Stromal cell of bone marrow (primary cell): Measurements from ENCODE around the gene PKP2.

Experiments
- DNase-seq: peaks from one replicate; pipeline ENCODE4 v3.0.0-alpha.2; 2012; ENCODE audit warnings: low read depth

PKP2 gene

GRCh38 chr12:32896432-32897280 lies at the start of gene PKP2:
TSS of gene PKP2 (minus strand) at chr12:32896777. CDS start at chr12:32896731, 46 bp downstream.
- DNase-seq, result no peak

DNA sequence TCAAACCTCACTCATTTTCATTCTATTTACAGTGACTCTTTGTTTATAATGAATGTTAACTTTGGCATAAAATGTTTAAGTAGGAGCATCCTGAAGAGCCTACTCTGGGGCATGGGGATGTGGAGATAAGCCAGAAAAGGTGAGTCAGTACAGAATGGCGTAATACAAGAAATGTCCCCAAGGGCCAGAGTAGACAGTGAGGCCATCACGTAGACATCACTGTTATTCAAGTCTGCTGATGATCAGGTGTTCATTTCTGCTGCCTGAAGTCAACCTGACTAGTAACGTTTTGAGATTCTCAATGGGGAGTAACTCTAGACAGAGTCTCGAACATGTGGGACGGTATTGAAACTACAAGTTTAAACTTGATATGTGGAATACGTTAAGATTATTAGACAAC lies 47.6 kb upstream of the PKP2 start:
- DNase-seq, result no peak

GRCh38 chr12:32939801-32940200 lies 43.2 kb upstream of the PKP2 start:
- DNase-seq, result no peak

- no peak for DNase-seq
These were observed 30.4 kb upstream of the PKP2 start for GRCh38 chr12:32926963-32927362.

- no peak for DNase-seq
These were observed 29.8 kb upstream of the PKP2 start for GRCh38 chr12:32926356-32926755.

DNA sequence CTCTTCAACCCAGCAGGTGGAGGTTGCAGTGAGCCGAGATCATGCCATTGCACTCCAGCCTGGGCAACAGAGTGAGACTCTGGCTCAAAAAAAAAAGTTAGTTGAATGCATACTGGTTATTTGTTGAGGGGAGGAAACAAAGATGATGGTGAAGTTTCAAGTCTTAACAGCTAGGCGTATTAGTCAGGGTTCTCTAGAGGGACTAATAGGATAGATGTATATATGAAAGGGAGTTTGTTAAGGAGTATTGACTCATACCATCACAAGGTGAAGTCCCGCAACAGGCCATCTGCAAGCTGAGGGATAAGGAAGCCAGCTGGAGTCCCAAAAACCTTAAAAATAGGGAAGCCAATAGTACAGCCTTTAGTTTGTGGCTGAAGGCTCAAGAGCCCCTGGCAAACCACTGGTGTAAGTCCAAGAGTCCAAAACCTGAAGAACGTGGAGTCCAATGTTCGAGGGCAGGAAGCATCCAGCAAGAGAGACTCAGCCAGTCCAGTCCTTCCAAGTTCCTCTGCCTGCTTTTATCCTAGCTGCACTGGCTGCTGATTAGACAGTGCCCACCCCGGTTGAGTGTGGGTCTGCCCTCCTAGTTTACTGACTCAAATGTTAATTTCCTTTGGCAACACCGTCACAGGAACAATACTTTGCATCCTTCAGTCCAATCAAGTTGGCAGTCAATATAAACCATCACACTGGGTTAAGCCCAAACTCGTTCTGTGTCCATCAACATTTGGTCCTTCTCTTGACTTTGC lies 26.1 kb upstream of the PKP2 start:
- DNase-seq, result no peak

DNA sequence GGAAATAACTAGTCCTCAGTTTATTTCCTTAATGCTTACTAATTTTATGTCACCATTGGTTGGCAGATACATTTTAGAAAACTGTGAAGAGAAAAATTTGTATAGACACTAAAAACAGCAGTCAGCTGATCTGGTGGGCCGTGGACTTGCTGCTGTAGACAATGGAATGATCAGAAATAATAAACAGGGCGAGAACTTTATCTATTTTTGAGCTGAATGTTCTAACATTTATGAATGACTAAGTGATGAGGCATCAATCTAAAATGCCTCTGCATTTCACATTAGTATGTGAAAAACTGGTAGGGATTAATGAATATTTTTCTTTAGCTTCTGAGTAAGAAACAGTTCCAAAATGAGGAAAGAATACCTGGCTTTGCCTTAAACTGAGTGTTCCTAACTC lies 24.8 kb upstream of the PKP2 start:
- no peak for DNase-seq

DNA sequence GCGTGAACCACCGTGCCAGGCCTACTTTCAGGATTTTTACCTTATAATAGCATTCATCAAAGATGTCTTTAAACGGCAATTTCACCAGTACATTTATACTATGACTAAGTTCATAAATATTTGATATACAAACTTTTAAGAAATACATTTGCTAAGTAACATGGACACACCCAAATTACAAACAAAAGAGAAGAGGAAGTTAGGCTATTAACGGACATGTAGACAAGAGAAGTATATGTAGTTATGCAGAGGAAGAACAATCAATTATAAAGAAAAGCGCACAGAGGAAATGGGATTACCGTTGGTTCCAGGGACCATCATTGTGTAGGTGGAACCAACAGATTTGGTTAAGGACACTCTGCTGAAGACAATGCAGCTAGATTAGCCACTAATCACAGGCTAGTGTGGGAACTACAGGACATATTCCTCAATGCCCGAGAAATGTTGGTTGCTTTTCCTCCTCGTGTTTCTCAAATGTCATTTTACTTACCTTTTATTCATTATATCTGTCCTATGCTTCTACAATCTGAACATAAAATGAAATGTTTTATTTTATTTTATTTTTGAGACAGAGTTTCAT lies 24.0 kb upstream of the PKP2 start:
- DNase-seq, result no peak

- no peak for DNase-seq
These were observed 22.6 kb upstream of the PKP2 start for GRCh38 chr12:32918890-32919801.

- peak; percentile 7 for DNase-seq
These were observed 20.6 kb upstream of the PKP2 start for GRCh38 chr12:32917094-32917611.

DNA sequence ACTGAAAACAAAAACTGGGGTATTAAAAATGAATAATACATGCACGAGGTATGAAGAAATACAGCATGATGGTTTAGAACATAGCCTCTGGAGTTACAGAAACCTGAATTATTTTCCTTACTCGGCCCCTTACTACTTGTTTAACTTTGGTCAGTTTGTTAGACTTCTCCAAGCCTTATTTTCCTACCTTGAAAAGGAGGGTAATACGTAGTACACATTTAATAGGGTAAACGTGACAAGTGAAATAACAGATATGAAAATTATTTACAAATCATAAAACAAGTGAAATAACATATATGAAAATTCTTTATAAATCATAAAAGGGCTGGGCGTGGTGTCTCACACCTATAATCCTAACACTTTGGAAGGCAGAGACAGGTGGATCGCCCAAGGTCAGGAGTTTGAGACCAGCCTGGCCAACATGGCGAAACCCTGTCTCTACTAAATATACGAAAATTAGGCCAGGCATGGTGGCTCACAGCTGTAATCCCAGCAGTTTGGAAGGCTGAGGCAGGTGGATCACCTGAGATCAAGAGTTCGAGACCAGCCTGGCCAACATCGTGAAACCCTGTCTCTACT lies 11.4 kb upstream of the PKP2 start:
- no peak for DNase-seq

DNA sequence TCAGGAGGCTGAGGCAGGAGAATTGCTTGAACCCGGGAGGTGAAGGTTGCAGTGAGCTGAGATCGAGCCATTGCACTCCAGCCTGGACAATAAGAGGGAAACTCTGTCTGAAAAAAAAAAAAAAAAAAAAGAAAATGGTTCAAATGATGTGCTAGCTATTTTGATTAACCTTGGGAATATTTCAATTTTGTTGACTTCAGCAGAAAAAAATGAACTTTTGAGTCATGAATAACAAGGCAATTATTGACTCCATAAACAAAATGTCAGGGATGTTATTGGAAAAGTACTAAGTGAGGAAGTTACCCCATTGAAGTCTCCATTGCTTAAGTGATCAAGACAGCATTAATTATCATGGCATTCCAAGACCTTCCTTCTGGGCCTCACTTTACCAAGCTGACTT lies 10.6 kb upstream of the PKP2 start:
- DNase-seq, result no peak

GRCh38 chr12:32906399-32907165 lies 10.0 kb upstream of the PKP2 start:
- no peak for DNase-seq

DNA sequence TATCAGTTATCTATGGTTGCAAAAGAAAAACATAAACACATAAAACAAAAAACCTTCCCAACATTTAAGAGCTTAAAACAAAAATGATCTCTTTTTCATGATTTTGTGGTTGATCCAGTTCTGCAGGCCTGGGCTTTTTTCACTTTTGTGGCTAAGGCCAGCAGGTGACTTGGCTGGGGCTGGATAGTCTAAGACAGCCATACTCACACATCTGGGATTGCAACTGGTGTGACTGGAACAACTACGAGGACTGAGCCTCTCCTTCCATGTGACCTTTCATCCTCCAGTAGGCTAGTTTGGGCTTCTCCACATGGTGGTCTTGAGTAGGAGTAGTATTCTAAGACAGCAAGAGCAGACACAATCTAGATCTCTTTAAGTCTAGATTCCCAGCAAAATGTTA lies 7.2 kb upstream of the PKP2 start:
- DNase-seq, result no peak

DNA sequence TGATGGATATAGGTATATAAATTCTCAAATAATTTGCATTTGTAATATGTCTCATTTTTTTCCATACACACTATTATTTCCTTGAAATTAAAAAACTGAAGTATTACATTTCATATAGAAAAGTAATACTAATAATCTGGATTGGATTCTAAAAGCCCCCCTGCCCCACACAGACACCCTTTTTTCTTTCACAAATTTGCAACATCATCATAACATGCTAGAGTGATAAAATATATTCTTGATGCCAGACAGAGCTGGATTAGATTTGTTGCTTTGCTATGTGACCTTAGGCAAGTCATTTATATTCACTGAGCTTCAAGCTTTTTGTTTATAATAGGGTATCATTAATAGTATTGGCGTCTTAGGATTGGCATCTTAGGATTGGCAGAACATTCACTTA lies 6.7 kb upstream of the PKP2 start:
- DNase-seq, result no peak

GRCh38 chr12:32902287-32902997 lies 5.9 kb upstream of the PKP2 start:
- no peak for DNase-seq

- no peak for DNase-seq
These were observed 5.0 kb upstream of the PKP2 start for GRCh38 chr12:32901553-32901952.

DNA sequence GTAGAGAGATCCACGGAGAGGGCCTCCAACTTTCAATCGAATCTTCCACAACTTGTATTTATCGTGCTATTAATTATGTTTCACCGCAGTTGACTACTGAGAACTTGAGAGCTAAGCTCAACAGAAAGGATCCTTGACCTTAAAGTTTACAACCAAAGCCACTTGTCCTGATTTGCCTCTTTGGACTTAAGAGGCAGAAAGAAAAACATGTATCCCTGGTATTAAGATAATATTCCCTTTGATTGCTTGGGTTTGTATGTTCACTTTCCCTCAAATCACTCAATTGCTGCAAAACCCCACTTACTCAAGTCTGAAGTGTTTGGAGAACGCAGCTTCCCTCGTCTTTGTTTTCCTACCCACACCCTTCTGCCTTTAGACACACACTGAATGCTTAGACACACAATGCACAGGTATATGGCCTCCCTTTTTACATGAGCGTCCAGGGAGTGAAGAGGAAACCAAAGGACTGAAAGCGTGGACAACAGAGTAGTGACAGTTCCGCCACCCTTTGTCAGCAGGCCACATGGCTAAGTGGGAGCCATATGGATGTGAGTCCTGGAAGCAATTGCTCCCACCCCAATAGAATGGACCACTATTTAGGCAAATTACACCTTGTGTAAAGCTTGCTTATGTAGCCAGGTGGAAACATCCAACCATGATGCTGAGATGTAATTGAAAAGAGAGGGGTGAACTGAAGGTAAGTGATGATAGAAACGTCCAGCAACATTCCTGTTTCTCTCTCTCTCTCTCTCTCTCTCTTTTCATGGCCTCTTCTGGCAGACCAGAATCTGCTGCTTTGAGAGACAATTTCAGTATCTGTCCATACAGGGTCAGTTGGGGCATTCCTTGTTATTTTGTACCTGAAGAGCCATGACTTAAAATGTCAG lies 1.4 kb upstream of the PKP2 start:
- no peak for DNase-seq

GRCh38 chr12:32897281-32897610 lies 669 bp upstream of the PKP2 start:
- DNase-seq, result no peak
